Endothelial cell of umbilical vein (primary cell): Measurements from ENCODE around the gene HBZ.

ENCODE experiments used
- CTCF ChIP-seq, 2 donors: IDR thresholded peaks; 1 replicate in 1 of 2; 2 replicates in 1 of 2; pipeline ENCODE4 v1.5.1; 2011; ENCODE audit warnings: low read length in 2 of 2, mild to moderate bottlenecking in 2 of 2, moderate library complexity in 2 of 2, control low read depth in 1 of 2, inconsistent platforms in 1 of 2, low read depth in 1 of 2; ENCODE audit not compliant: insufficient read depth in 1 of 2; ENCODE audit errors: extremely low read depth in 1 of 2
- JUN ChIP-seq: IDR thresholded peaks from 2 replicates; pipeline ENCODE4 v1.6.1; 2011; ENCODE audit warnings: borderline replicate concordance, low read depth; ENCODE audit not compliant: insufficient read length, insufficient read depth
- MAX ChIP-seq: IDR thresholded peaks from 2 replicates; pipeline ENCODE4 v1.6.1; 2011; ENCODE audit not compliant: insufficient read depth, insufficient read length
- POLR2A ChIP-seq: IDR thresholded peaks from 2 replicates; pipeline ENCODE4 v1.6.1; 2012; ENCODE audit warnings: low read depth, mild to moderate bottlenecking, control low read depth, low read length
- POLR2AphosphoS5 ChIP-seq: IDR thresholded peaks from 2 replicates; pipeline ENCODE4 v1.6.1; 2012; ENCODE audit warnings: low read depth, mild to moderate bottlenecking, control low read depth, low read length, moderate library complexity; ENCODE audit not compliant: insufficient read depth

- TF ChIP-seq CTCF (IDR thresholded peaks at IDR 0.05; ENCODE audit: extremely low read depth in 1 of 2, insufficient read depth in 1 of 2, low read depth in 1 of 2, low read length in 2 of 2): no peak
- no peak for TF ChIP-seq POLR2A
- TF ChIP-seq MAX: no peak
- no peak for TF ChIP-seq JUN
- no peak for TF ChIP-seq POLR2AphosphoS5
Observed at GRCh38 chr16:118857-119256, 33.6 kb upstream of the HBZ start.
